Measurements from ENCODE around the gene HOXC13.

DNA sequence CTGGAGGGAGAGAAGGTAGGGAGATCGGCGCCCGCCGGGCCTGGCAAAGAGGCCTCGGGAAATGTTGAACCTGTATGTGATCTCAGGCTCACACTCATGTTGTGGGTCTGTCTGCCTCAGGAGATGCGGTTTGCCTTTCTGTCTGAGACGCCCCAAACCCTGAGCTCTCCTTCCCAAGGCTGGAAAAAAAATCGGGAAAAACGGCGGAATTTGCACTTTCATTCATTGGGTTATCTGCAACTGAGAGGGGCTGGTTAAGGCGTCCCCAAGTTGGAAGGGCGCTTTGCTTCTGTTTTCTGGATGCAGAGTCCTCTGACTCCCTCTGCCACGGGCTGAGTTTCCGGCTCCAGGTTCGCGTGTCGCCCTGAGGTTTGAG is 56.4 kb downstream of the HOXC13 start:
- TF ChIP-seq CTCF (IDR thresholded peaks at IDR 0.05) (no peak), POLR2A (IDR thresholded peaks at IDR 0.05) (no peak)

Measured in testis (tissue), 2 donors.